Fibroblast of lung (primary cell): ENCODE measurements around the gene CIAPIN1. TPM values are rescaled to one million over a fixed set of nuclear protein-coding genes. Genes with fewer than 3 reads are reported as not detected.
A peak's percentile ranks its signal among the peaks of the same experiment; 100 is the strongest.

Source experiments
- DNase-seq, 2 donors: peaks; one replicate each; pipeline versions ENCODE4 v3.0.0 to v3.0.0-alpha.2; 2010; ENCODE audit warnings: low read depth in 2 of 2
- H2AFZ ChIP-seq: 2 replicates; pipeline ENCODE4 v1.5.1; 2012; ENCODE audit warnings: low read length, control low read depth, inconsistent platforms
- H3K27ac ChIP-seq: 2 replicates; pipeline ENCODE4 v1.5.1; 2011; ENCODE audit warnings: low read length, control low read depth; ENCODE audit not compliant: insufficient read depth
- H3K27me3 ChIP-seq: 2 replicates; pipeline ENCODE4 v1.5.1; 2011; ENCODE audit warnings: mild to moderate bottlenecking, low read length; ENCODE audit not compliant: control insufficient read depth, insufficient read depth
- H3K36me3 ChIP-seq: 2 replicates; pipeline ENCODE4 v1.5.1; 2011; ENCODE audit warnings: low read length; ENCODE audit not compliant: control insufficient read depth, insufficient read depth
- H3K4me1 ChIP-seq: 2 replicates; pipeline ENCODE4 v1.5.1; 2011; ENCODE audit warnings: low read length; ENCODE audit not compliant: control insufficient read depth, insufficient read depth; ENCODE audit errors: extremely low read depth
- H3K4me2 ChIP-seq: 2 replicates; pipeline ENCODE4 v1.5.1; 2011; ENCODE audit warnings: low read length, control low read depth; ENCODE audit not compliant: insufficient read depth; ENCODE audit errors: extremely low read depth
- H3K4me3 ChIP-seq, 4 experiments: fragments of 200-600 bp in 1 of 4; sonication (generic) in 1 of 4; replicated peaks in 1 of 4; 2 replicates each; pipeline ENCODE4 v1.5.1; 2011 to 2016; ENCODE audit warnings: low read length in 4 of 4, low read depth in 3 of 4, mild to moderate bottlenecking in 3 of 4, control low read depth in 2 of 4, inconsistent platforms in 1 of 4, mixed read lengths in 1 of 4; ENCODE audit not compliant: insufficient read depth in 1 of 4; ENCODE audit errors: control extremely low read depth in 1 of 4
- H3K79me2 ChIP-seq: 2 replicates; pipeline ENCODE4 v1.5.1; 2012; ENCODE audit warnings: mild to moderate bottlenecking, low read length, inconsistent platforms; ENCODE audit not compliant: control insufficient read depth, insufficient read depth
- H3K9ac ChIP-seq: 2 replicates; pipeline ENCODE4 v1.5.1; 2011; ENCODE audit warnings: mild to moderate bottlenecking, low read length, control low read depth; ENCODE audit not compliant: insufficient read depth
- H3K9me3 ChIP-seq: 2 replicates; pipeline ENCODE4 v1.5.1; 2012; ENCODE audit warnings: low read depth, low read length; ENCODE audit not compliant: control insufficient read depth, insufficient read depth
- H4K20me1 ChIP-seq: 2 replicates; pipeline ENCODE4 v1.5.1; 2011; ENCODE audit warnings: low read length; ENCODE audit not compliant: control insufficient read depth, insufficient read depth; ENCODE audit errors: extremely low read depth
- EZH2 ChIP-seq: IDR thresholded peaks from 2 replicates; pipeline ENCODE4 v1.5.1; 2012; ENCODE audit warnings: low read length, control low read depth, mild to moderate bottlenecking; ENCODE audit errors: missing control alignments
- polyA plus RNA-seq, 2 donors: library from polyadenylated mRNA; depleted of rRNA in 1 of 2; stranded (reverse) in 1 of 2; unstranded in 1 of 2; fragments of >200 nt; gene quantifications; 2 replicates each; pipeline ENCODE4 v1.2.1, GENCODE V29; 2011 to 2012; ENCODE audit warnings: missing spikeins in 1 of 2
- total RNA-seq: library from RNA; depleted of rRNA; stranded (reverse); fragments of >200 nt; gene quantifications from 2 replicates; pipeline ENCODE4 v1.2.1, GENCODE V29; 2014
- TF ChIP-seq, protein P1 (sequence below), 2 donors: IDR thresholded peaks in 1 of 2; conservative IDR thresholded peaks in 1 of 2; 1 replicate in 1 of 2; 2 replicates in 1 of 2; pipeline ENCODE4 v1.5.1; 2011 to 2012; ENCODE audit warnings: low read length in 2 of 2, control low read depth in 1 of 2, inconsistent platforms in 1 of 2, low read depth in 1 of 2, mild to moderate bottlenecking in 1 of 2

Gene CIAPIN1
- total and polyA plus RNA-seq, 2 donors (not counting 1 experiment from before 2014, with no cell fraction given), result 38.3 to 40.2 TPM

DNA sequence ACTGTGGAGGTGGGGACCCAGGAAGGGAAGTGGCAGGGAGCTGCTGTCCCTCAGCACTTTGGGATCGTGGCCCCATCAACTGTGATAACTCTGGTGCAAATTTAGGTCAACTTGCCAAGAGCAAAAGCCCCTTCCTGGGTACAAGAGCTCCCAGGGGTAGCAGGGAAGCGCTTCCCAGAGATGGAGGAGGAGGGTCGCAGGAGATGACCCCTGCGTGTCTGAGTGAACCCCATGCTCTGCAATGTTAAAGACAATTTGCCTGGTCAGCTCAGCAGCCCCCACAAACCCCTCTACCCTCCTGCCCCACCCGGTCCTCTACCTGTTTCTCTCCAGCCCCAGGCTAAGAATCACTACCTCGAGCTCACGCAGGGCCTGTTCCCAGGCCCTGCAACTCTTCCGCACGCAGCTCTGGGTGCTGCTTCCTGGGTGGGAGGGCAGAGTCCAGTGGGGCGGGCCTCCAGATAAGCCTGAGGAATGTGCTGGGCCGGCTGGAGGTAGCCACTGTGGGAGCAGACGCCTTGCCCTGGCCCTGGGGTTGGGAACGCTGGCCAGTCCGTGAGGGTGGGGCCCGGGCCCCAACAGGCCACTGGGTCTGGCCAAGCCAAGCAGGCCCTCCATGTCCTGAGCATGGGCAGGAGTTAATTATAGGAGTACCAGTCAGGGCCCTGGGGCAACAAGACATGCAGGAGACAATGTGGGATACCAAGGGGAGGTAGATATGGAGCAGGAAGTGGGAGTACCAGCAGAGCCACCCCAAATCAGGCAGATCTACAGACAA, 33.0 kb upstream of the CIAPIN1 start:
- Histone ChIP-seq H3K9ac (no peak overlapping the region), H2AFZ (peak overlapping the region; percentile 30), H3K4me3 (peak overlapping the region; percentile 41 to 65 (median 53)), H3K27me3 (no peaks in the 10 kb centered on the region), H4K20me1 (no peaks in the 10 kb centered on the region), H3K4me2 (peak overlapping the region; percentile 83), H3K9me3 (no peaks in the 10 kb centered on the region), H3K27ac (no peak overlapping the region), H3K79me2 (no peaks in the 10 kb centered on the region), H3K36me3 (peaks cover 2% of the 10 kb centered on the region), H3K4me1 (peaks cover 16% of the 10 kb centered on the region)
- DNase-seq, result peak; percentile 14 to 62
- no peak for TF ChIP-seq EZH2
- TF ChIP-seq, protein P1, sequence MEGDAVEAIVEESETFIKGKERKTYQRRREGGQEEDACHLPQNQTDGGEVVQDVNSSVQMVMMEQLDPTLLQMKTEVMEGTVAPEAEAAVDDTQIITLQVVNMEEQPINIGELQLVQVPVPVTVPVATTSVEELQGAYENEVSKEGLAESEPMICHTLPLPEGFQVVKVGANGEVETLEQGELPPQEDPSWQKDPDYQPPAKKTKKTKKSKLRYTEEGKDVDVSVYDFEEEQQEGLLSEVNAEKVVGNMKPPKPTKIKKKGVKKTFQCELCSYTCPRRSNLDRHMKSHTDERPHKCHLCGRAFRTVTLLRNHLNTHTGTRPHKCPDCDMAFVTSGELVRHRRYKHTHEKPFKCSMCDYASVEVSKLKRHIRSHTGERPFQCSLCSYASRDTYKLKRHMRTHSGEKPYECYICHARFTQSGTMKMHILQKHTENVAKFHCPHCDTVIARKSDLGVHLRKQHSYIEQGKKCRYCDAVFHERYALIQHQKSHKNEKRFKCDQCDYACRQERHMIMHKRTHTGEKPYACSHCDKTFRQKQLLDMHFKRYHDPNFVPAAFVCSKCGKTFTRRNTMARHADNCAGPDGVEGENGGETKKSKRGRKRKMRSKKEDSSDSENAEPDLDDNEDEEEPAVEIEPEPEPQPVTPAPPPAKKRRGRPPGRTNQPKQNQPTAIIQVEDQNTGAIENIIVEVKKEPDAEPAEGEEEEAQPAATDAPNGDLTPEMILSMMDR (conservative IDR thresholded peaks at IDR 0.05 in 1 of 2, IDR thresholded peaks at IDR 0.05 in 1 of 2; ENCODE audit: low read depth in 1 of 2, low read length in 2 of 2), result no peak

DNA sequence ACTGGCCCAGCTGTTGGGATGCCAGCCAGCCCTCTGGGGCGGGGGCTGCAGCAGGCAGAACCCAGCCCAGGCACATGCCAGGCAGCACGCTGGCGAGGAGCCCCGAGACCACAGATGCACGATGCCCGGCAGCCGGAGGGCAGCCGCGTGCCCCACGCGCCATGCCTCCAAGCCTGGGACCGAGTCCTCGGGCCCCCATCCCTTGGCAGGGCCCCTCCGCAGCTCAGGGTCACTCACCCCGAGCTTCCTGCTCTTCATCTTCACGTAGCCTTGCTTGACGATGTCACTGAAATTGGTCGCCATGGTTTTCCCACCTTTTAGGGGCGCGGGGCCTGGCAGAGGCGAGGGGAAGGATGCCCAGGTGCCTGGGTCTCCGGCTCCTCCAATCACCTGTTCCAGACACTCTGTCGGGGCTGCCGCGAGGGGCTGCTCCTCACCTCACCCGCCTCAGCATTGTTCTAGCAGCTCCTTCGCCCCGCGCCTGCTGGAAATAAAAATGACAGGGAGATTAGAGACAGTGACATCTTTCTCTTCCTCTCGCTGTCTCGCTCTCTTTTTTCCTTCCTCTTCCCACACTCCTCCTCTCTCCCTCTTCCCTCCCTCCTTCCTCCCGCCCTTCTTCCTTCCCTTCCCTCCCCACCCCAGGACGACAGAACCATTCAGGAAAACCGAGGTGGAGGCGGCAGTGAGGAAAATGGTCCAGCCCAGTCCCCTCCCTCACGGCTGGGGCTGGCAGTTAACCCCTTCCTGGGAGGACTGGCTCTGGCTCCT, 32.2 kb upstream of the CIAPIN1 start:
- no peak for TF ChIP-seq EZH2
- TF ChIP-seq, protein P1 (conservative IDR thresholded peaks at IDR 0.05 in 1 of 2, IDR thresholded peaks at IDR 0.05 in 1 of 2; ENCODE audit: low read depth in 1 of 2, low read length in 2 of 2), result no peak
- H2AFZ ChIP-seq, result peak overlapping the region; percentile 59
- H3K9ac ChIP-seq, result peak overlapping the region; percentile 46
- H3K4me2 ChIP-seq, result peak overlapping the region; percentile 83
- H4K20me1 ChIP-seq, result no peaks in the 10 kb centered on the region
- peak overlapping the region; percentile 41 to 65 (median 53) for H3K4me3 ChIP-seq
- H3K9me3 ChIP-seq, result no peaks in the 10 kb centered on the region
- DNase-seq, result peak; percentile 56 to 74
- peaks cover 3% of the 10 kb centered on the region for H3K36me3 ChIP-seq
- H3K4me1 ChIP-seq, result peaks cover 16% of the 10 kb centered on the region
- H3K27ac ChIP-seq, result no peak overlapping the region
- no peaks in the 10 kb centered on the region for H3K79me2 ChIP-seq
- H3K27me3 ChIP-seq, result no peaks in the 10 kb centered on the region

DNA sequence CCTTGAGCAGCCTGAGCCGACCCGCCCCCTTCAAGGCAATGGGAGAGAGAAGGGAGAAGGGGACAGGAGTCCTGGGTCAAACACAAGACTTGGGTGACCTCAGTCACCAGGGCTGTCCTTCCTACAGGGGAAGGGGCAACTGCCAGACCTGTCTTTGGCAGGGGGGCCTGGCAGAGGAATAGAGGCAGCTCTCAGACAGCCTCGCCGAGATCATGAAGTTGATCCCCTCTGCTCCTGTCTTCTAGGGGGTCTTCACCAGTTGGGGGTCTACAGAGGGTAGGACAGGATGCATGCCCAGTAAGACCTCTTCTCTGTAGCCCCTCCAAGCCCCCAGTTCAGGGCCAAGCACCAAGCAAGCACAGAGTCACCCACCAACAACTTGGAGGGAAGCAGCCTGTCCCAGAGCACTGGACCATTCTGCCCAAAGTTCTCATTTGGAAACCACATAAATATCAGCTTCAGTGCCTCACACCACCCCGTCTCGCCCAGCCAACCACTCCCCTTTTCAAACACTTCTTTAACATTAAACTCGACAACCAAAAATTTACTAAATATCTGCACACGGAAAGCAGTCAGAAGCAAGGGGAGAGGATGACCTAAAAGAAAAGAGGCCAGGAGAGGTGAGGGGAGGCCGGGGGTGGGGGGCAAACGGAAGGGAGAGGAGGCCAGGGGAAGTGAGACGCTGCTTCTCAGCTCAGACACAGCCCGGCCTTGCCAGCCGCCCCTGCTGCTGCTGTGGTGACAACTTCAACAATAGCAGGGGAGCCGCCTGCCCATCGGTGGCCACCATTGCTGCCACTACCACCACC, 31.4 kb upstream of the CIAPIN1 start:
- H3K4me1 ChIP-seq, result peaks cover 16% of the 10 kb centered on the region
- peak overlapping the region; percentile 51 for H2AFZ ChIP-seq
- H3K4me3 ChIP-seq, result peak overlapping the region; percentile 41 to 65 (median 53)
- H3K9me3 ChIP-seq, result no peaks in the 10 kb centered on the region
- peak overlapping the region; percentile 46 for H3K9ac ChIP-seq
- no peak overlapping the region for H3K27ac ChIP-seq
- H3K4me2 ChIP-seq, result peak overlapping the region; percentile 83
- H4K20me1 ChIP-seq, result no peaks in the 10 kb centered on the region
- H3K79me2 ChIP-seq, result no peaks in the 10 kb centered on the region
- no peak for TF ChIP-seq EZH2
- TF ChIP-seq, protein P1 (conservative IDR thresholded peaks at IDR 0.05 in 1 of 2, IDR thresholded peaks at IDR 0.05 in 1 of 2; ENCODE audit: low read depth in 1 of 2, low read length in 2 of 2), result no peak
- peaks cover 3% of the 10 kb centered on the region for H3K36me3 ChIP-seq
- no peak for DNase-seq
- no peaks in the 10 kb centered on the region for H3K27me3 ChIP-seq
